Naive thymus-derived CD4-positive, alpha-beta T cell (primary cell): ENCODE results near the gene TAF11L13. TPM values are rescaled to one million over a fixed set of nuclear protein-coding genes. Genes with fewer than 3 reads are reported as not detected.

Experiments used
- ATAC-seq: fragments of 150-1000 bp; cut with Tn5 transposase; 2 replicates; pipeline ENCODE4 v1.10.0; 2021; ENCODE audit warnings: mild to moderate bottlenecking, moderate library complexity
- CTCF ChIA-PET: fragments of 350-600 bp; sonication (Branson Sonifier 250); formaldehyde crosslinking; loops from one replicate; lab custom pipeline; 2021; ENCODE audit warnings: antibody characterized with exemption; lab: Charles Lee
- POLR2A ChIA-PET: fragments of 350-600 bp; sonication (Branson Sonifier 250); formaldehyde crosslinking; loops from one replicate; lab custom pipeline; 2021; ENCODE audit warnings: antibody characterized with exemption, inconsistent platforms; lab: Charles Lee
- DNase-seq, 9 donors: peaks; one replicate each; pipeline versions ENCODE4 v3.0.0 to v3.0.0-alpha.2; 2020 to 2022; ENCODE audit warnings: mixed read lengths in 1 of 9
- H3K27ac ChIP-seq: one replicate; pipeline ENCODE4 v1.7.0; 2013; ENCODE audit warnings: mild to moderate bottlenecking, low read depth, low read length, moderate library complexity
- H3K27me3 ChIP-seq, 2 donors: one replicate each; pipeline ENCODE4 v1.7.0; 2013; ENCODE audit warnings: low read length in 2 of 2, mild to moderate bottlenecking in 2 of 2, moderate library complexity in 2 of 2; ENCODE audit not compliant: control insufficient read depth in 2 of 2, insufficient read depth in 2 of 2
- H3K36me3 ChIP-seq, 3 experiments: 1 replicate in 2 of 3; 2 replicates in 1 of 3; pipeline ENCODE4 v1.7.0; 2013; ENCODE audit warnings: low read length in 3 of 3, mild to moderate bottlenecking in 3 of 3, moderate library complexity in 1 of 3; ENCODE audit not compliant: insufficient read depth in 3 of 3, control insufficient read depth in 2 of 3
- H3K4me1 ChIP-seq, 2 donors: one replicate each; pipeline ENCODE4 v1.7.0; 2013; ENCODE audit warnings: low read length in 2 of 2, mild to moderate bottlenecking in 2 of 2, moderate library complexity in 1 of 2; ENCODE audit not compliant: control insufficient read depth in 2 of 2, insufficient read depth in 2 of 2
- H3K4me3 ChIP-seq: 2 replicates; pipeline ENCODE4 v1.7.0; 2013; ENCODE audit warnings: mild to moderate bottlenecking, low read length
- H3K9me3 ChIP-seq, 3 experiments: 1 replicate in 2 of 3; 2 replicates in 1 of 3; pipeline ENCODE4 v1.7.0; 2013; ENCODE audit warnings: low read length in 3 of 3; ENCODE audit not compliant: control insufficient read depth in 2 of 3
- H3K27ac Mint-ChIP-seq, 9 donors: one replicate each; pipeline ENCODE4 v1.8.0; 2020 to 2022; ENCODE audit warnings: mixed read lengths in 9 of 9, mild to moderate bottlenecking in 8 of 9, moderate library complexity in 5 of 9, inconsistent platforms in 2 of 9
- H3K27me3 Mint-ChIP-seq, 5 donors: one replicate each; pipeline ENCODE4 v1.8.0; 2021 to 2022; ENCODE audit warnings: mixed read lengths in 5 of 5, mild to moderate bottlenecking in 1 of 5
- H3K36me3 Mint-ChIP-seq, 5 donors: one replicate each; pipeline ENCODE4 v1.8.0; 2020 to 2022; ENCODE audit warnings: mixed read lengths in 5 of 5, mild to moderate bottlenecking in 3 of 5, inconsistent platforms in 1 of 5
- H3K4me1 Mint-ChIP-seq, 7 donors: one replicate each; pipeline ENCODE4 v1.8.0; 2020 to 2022; ENCODE audit warnings: mixed read lengths in 7 of 7, mild to moderate bottlenecking in 3 of 7, inconsistent platforms in 1 of 7
- H3K4me3 Mint-ChIP-seq, 10 donors: one replicate each; pipeline ENCODE4 v1.8.0; 2020 to 2022; ENCODE audit warnings: mild to moderate bottlenecking in 10 of 10, mixed read lengths in 10 of 10, moderate library complexity in 6 of 10, inconsistent platforms in 2 of 10
- H3K9me3 Mint-ChIP-seq, 11 donors: one replicate each; pipeline ENCODE4 v1.8.0; 2020 to 2022; ENCODE audit warnings: mixed read lengths in 11 of 11, mild to moderate bottlenecking in 4 of 11, inconsistent platforms in 1 of 11, moderate library complexity in 1 of 11
- intact Hi-C, 2 donors: fragments of 100-400 bp; cut with micrococcal nuclease; formaldehyde crosslinking; loops; one replicate each; pipeline ENCODE4 v1.15.1; 2023
- polyA plus RNA-seq, 2 donors: library from polyadenylated mRNA; unstranded; fragments of 300-500 nt; fragmentation: Illumina TruSeq; gene quantifications; one replicate each; pipeline ENCODE4 v1.2.3, GENCODE V29; 2021
- total RNA-seq, 6 experiments: library from RNA in 5 of 6; stranded (reverse) in 5 of 6; gene quantifications; 1 replicate in 5 of 6; 2 replicates in 1 of 6; pipeline ENCODE4 v1.2.3 and lab custom pipeline; 2021 to 2026

TAF11L13 gene
- total and polyA plus RNA-seq, 7 experiments from 2014 or later = not detected

GRCh38 chr5:17678751-17679324, 47.0 kb downstream of the TAF11L13 start:
- Histone ChIP-seq H3K9me3 (no peaks in the 10 kb centered on the region), H3K4me3 (no peak overlapping the region), H3K27me3 (no peaks in the 10 kb centered on the region), H3K36me3 (no peaks in the 10 kb centered on the region), H3K27ac (no peak overlapping the region), H3K4me1 (no peaks in the 10 kb centered on the region)
- ChIA-PET POLR2A (no interaction called here), CTCF (no interaction called here)
- H3K4me1 Mint-ChIP-seq = peaks cover 0 to 2% (median 0%) of the 10 kb centered on the region in 7 donors
- DNase-seq (no peak), ATAC-seq (no peak)
- intact Hi-C loops = no loop called here
- H3K9me3 Mint-ChIP-seq = peaks cover 0 to 27% (median 5%) of the 10 kb centered on the region in 11 donors
- no peaks in the 10 kb centered on the region for H3K27me3 Mint-ChIP-seq
- no peak overlapping the region for H3K4me3 Mint-ChIP-seq
- no peak overlapping the region for H3K27ac Mint-ChIP-seq
- no peaks in the 10 kb centered on the region for H3K36me3 Mint-ChIP-seq

GRCh38 chr5:17679597-17680203, 47.8 kb downstream of the TAF11L13 start:
- Mint-ChIP-seq H3K36me3 (no peaks in the 10 kb centered on the region), H3K4me3 (no peak overlapping the region), H3K27ac (no peak overlapping the region), H3K9me3 (peaks cover 0 to 27% (median 5%) of the 10 kb centered on the region in 11 donors), H3K27me3 (no peaks in the 10 kb centered on the region), H3K4me1 (peaks cover 0 to 2% (median 0%) of the 10 kb centered on the region in 7 donors)
- ATAC-seq = peak; percentile 46
- Histone ChIP-seq H3K27me3 (no peaks in the 10 kb centered on the region), H3K36me3 (no peaks in the 10 kb centered on the region), H3K4me3 (no peak overlapping the region), H3K4me1 (no peaks in the 10 kb centered on the region), H3K27ac (no peak overlapping the region), H3K9me3 (no peaks in the 10 kb centered on the region)
- CTCF ChIA-PET = no interaction called here
- intact Hi-C loops = no loop called here
- POLR2A ChIA-PET = no interaction called here
- no peak for DNase-seq

- Mint-ChIP-seq H3K4me1 (peaks cover 0 to 2% (median 0%) of the 10 kb centered on the region in 7 donors), H3K36me3 (no peaks in the 10 kb centered on the region), H3K27me3 (no peaks in the 10 kb centered on the region), H3K4me3 (no peak overlapping the region), H3K27ac (no peak overlapping the region), H3K9me3 (peaks cover 0 to 27% (median 5%) of the 10 kb centered on the region in 11 donors)
- H3K27ac ChIP-seq = no peak overlapping the region
- H3K4me1 ChIP-seq = no peaks in the 10 kb centered on the region
- intact Hi-C loops = no loop called here
- H3K4me3 ChIP-seq = no peak overlapping the region
- no peaks in the 10 kb centered on the region for H3K9me3 ChIP-seq
- no peaks in the 10 kb centered on the region for H3K27me3 ChIP-seq
- no peak for DNase-seq
- no peak for ATAC-seq
- H3K36me3 ChIP-seq = no peaks in the 10 kb centered on the region
- ChIA-PET POLR2A (no interaction called here), CTCF (interaction anchor here (0.5 kb wide), 1 partner anchor 284 kb away, joined by 3 read pairs; no protein-coding TSS in a partner anchor)
Measured at GRCh38 chr5:17680737-17681136, 48.8 kb downstream of the TAF11L13 start.

Other genes with a start within 250 kb of the TAF11L13 start
- not detected for gene TAF11L2, start 133.9 kb upstream of the TAF11L13 start, total RNA-seq
- gene TAF11L2, start 133.9 kb upstream of the TAF11L13 start, polyA plus RNA-seq = not detected
- gene TAF11L3, start 113.7 kb upstream of the TAF11L13 start, total RNA-seq = not detected
- not detected for gene TAF11L3, start 113.7 kb upstream of the TAF11L13 start, polyA plus RNA-seq
- gene TAF11L4, start 110.3 kb upstream of the TAF11L13 start, total RNA-seq = not detected
- not detected for gene TAF11L4, start 110.3 kb upstream of the TAF11L13 start, polyA plus RNA-seq
- not detected for gene TAF11L5, start 106.9 kb upstream of the TAF11L13 start, total RNA-seq
- gene TAF11L5, start 106.9 kb upstream of the TAF11L13 start, polyA plus RNA-seq = not detected
- not detected for gene TAF11L6, start 103.4 kb upstream of the TAF11L13 start, total RNA-seq
- not detected for gene TAF11L6, start 103.4 kb upstream of the TAF11L13 start, polyA plus RNA-seq
- gene TAF11L7, start 46.3 kb upstream of the TAF11L13 start, total RNA-seq = not detected
- not detected for gene TAF11L7, start 46.3 kb upstream of the TAF11L13 start, polyA plus RNA-seq
- not detected for gene TAF11L8, start 41.1 kb upstream of the TAF11L13 start, total RNA-seq
- not detected for gene TAF11L8, start 41.1 kb upstream of the TAF11L13 start, polyA plus RNA-seq
- not detected for gene TAF11L9, start 37.7 kb upstream of the TAF11L13 start, total RNA-seq
- not detected for gene TAF11L9, start 37.7 kb upstream of the TAF11L13 start, polyA plus RNA-seq
- not detected for gene TAF11L10, start 34.3 kb upstream of the TAF11L13 start, total RNA-seq
- gene TAF11L10, start 34.3 kb upstream of the TAF11L13 start, polyA plus RNA-seq = not detected
- not detected for gene TAF11L11, start 27.9 kb upstream of the TAF11L13 start, total RNA-seq
- gene TAF11L11, start 27.9 kb upstream of the TAF11L13 start, polyA plus RNA-seq = not detected
- gene TAF11L12, start 21.7 kb upstream of the TAF11L13 start, total RNA-seq = not detected
- not detected for gene TAF11L12, start 21.7 kb upstream of the TAF11L13 start, polyA plus RNA-seq
- gene TAF11L14, start 2.4 kb downstream of the TAF11L13 start, total RNA-seq = not detected
- gene TAF11L14, start 2.4 kb downstream of the TAF11L13 start, polyA plus RNA-seq = not detected